Naive thymus-derived CD4-positive, alpha-beta T cell (primary cell): Measurements from ENCODE around the gene CX3CR1. TPM values are rescaled to one million over a fixed set of nuclear protein-coding genes. Genes with fewer than 3 reads are reported as not detected.

Experiments
- polyA plus RNA-seq, 2 donors: library from polyadenylated mRNA; unstranded; fragments of 300-500 nt; fragmentation: Illumina TruSeq; gene quantifications; one replicate each; pipeline ENCODE4 v1.2.3, GENCODE V29; 2021
- total RNA-seq, 6 experiments: library from RNA in 5 of 6; stranded (reverse) in 5 of 6; gene quantifications; 1 replicate in 5 of 6; 2 replicates in 1 of 6; pipeline ENCODE4 v1.2.3 and lab custom pipeline; 2021 to 2026

Gene CX3CR1
- total and polyA plus RNA-seq, 7 experiments from 2014 or later = 0.54 to 66.6 (median 1.1) TPM

Other genes with a start within 250 kb of the CX3CR1 start
- under 1 TPM; 0.07 to 0.32 (median 0.19) TPM for gene SCN11A, start 228.1 kb downstream of the CX3CR1 start, total RNA-seq
- gene SCN11A, start 228.1 kb downstream of the CX3CR1 start, polyA plus RNA-seq = not detected
- gene WDR48, start 228.0 kb downstream of the CX3CR1 start, total RNA-seq = 10 to 100 TPM; 46.7 to 97.7 (median 68.0) TPM
- 10 to 100 TPM; 37.5 to 46.6 TPM for gene WDR48, start 228.0 kb downstream of the CX3CR1 start, polyA plus RNA-seq
- 10 to 100 TPM; 28.2 to 58.5 (median 44.6) TPM for gene GORASP1, start 172.4 kb downstream of the CX3CR1 start, total RNA-seq
- 10 to 100 TPM; 14.8 to 22.0 TPM for gene GORASP1, start 172.4 kb downstream of the CX3CR1 start, polyA plus RNA-seq
- 1 to 10 TPM; 2.8 to 9.7 (median 5.3) TPM for gene TTC21A, start 172.4 kb downstream of the CX3CR1 start, total RNA-seq
- gene TTC21A, start 172.4 kb downstream of the CX3CR1 start, polyA plus RNA-seq = under 1 TPM; 0.37 to 0.63 TPM
- 100 to 1,000 TPM in 2 of 5 experiments, 10 to 100 TPM in 3; 13.7 to 319 (median 22.9) TPM for gene CSRNP1, start 126.4 kb downstream of the CX3CR1 start, total RNA-seq
- 10 to 100 TPM in 1 of 2 donors, 1 to 10 TPM in 1; 9.8 to 12.1 TPM for gene CSRNP1, start 126.4 kb downstream of the CX3CR1 start, polyA plus RNA-seq
- gene XIRP1, start 87.4 kb downstream of the CX3CR1 start, total RNA-seq = under 1 TPM in 1 of 5 experiments, not detected in 4; 0.07 TPM
- gene XIRP1, start 87.4 kb downstream of the CX3CR1 start, polyA plus RNA-seq = not detected
- 10 to 100 TPM in 1 of 5 experiments, 1 to 10 TPM in 1, under 1 TPM in 1, not detected in 2; 0.43 to 10.7 (median 1.3) TPM for gene CCR8, start 49.7 kb upstream of the CX3CR1 start, total RNA-seq
- gene CCR8, start 49.7 kb upstream of the CX3CR1 start, polyA plus RNA-seq = not detected
- 10 to 100 TPM; 30.3 to 50.2 (median 46.8) TPM for gene SLC25A38, start 103.3 kb upstream of the CX3CR1 start, total RNA-seq
- gene SLC25A38, start 103.3 kb upstream of the CX3CR1 start, polyA plus RNA-seq = 10 to 100 TPM; 45.0 to 53.7 TPM
- 1,000 to 10,000 TPM; 1,411 to 1,898 (median 1,693) TPM for gene RPSA, start 126.7 kb upstream of the CX3CR1 start, total RNA-seq
- 1,000 to 10,000 TPM; 1,357 to 1,450 TPM for gene RPSA, start 126.7 kb upstream of the CX3CR1 start, polyA plus RNA-seq
- gene MOBP, start 187.6 kb upstream of the CX3CR1 start, total RNA-seq = under 1 TPM in 1 of 5 experiments, not detected in 4; 0.07 TPM
- gene MOBP, start 187.6 kb upstream of the CX3CR1 start, polyA plus RNA-seq = not detected